ENCODE data around the gene GEN1. TPM values are rescaled to one million over a fixed set of nuclear protein-coding genes. Genes with fewer than 3 reads are reported as not detected.

Gene GEN1
- total RNA-seq, 1 donor from 2014 or later, result 19.6 TPM

DNA sequence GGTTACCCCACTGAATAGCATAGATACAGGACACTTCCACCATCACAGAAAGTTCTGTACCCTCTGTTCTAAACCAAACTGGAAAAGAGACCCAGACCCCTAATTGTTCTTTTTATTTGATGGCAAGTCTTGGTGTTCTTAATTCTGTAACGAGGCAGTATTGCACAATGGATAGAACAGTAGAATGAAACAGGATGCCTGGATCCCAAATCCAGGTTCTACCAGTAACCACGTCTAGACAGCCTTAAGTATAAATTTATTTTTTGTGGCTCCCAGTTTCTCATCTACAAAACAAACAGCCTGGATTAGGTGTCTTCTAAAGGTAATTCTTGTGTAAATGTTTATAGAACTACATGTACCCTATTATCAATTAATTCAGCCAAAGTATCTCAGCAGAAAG is 24.1 kb upstream of the GEN1 start:
- Mint-ChIP-seq H3K9me3 (no peaks in the 10 kb centered on the region), H3K4me1 (peaks cover 2% of the 10 kb centered on the region), H3K27ac (no peak overlapping the region), H3K36me3 (peaks cover 13% of the 10 kb centered on the region), H3K4me3 (no peak overlapping the region), H3K27me3 (ENCODE audit: low read depth) (no peaks in the 10 kb centered on the region)
- DNase-seq (ENCODE audit: low spot score in 2 of 2, unreplicated experiment in 2 of 2), result no peak
- TF ChIP-seq, protein P1, sequence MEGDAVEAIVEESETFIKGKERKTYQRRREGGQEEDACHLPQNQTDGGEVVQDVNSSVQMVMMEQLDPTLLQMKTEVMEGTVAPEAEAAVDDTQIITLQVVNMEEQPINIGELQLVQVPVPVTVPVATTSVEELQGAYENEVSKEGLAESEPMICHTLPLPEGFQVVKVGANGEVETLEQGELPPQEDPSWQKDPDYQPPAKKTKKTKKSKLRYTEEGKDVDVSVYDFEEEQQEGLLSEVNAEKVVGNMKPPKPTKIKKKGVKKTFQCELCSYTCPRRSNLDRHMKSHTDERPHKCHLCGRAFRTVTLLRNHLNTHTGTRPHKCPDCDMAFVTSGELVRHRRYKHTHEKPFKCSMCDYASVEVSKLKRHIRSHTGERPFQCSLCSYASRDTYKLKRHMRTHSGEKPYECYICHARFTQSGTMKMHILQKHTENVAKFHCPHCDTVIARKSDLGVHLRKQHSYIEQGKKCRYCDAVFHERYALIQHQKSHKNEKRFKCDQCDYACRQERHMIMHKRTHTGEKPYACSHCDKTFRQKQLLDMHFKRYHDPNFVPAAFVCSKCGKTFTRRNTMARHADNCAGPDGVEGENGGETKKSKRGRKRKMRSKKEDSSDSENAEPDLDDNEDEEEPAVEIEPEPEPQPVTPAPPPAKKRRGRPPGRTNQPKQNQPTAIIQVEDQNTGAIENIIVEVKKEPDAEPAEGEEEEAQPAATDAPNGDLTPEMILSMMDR (IDR thresholded peaks at IDR 0.05; ENCODE audit: unreplicated experiment), result no peak

DNA sequence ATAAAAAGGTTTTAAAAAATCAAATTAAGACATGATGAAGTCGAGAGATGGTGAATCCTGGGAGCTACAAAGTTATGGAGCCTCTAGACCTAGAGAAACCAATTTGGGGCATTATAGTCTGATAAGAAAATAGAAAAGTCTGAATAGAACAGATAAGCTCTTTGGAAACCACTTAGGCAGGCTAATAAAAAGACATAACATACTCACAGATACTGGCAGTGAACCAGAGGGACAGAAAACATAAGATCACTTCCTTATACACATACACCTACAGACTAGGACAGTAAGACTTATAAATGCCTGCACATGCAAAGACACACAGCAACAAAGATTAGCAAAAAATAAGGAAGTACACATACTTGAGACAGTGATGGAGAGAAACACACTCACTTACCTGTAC is 20.3 kb upstream of the GEN1 start:
- DNase-seq (ENCODE audit: low spot score in 2 of 2, unreplicated experiment in 2 of 2), result no peak
- Mint-ChIP-seq H3K9me3 (no peaks in the 10 kb centered on the region), H3K27ac (no peak overlapping the region), H3K4me1 (peaks cover 2% of the 10 kb centered on the region), H3K27me3 (ENCODE audit: low read depth) (no peaks in the 10 kb centered on the region), H3K36me3 (peaks cover 16% of the 10 kb centered on the region), H3K4me3 (no peak overlapping the region)
- TF ChIP-seq, protein P1 (IDR thresholded peaks at IDR 0.05; ENCODE audit: unreplicated experiment), result no peak

DNA sequence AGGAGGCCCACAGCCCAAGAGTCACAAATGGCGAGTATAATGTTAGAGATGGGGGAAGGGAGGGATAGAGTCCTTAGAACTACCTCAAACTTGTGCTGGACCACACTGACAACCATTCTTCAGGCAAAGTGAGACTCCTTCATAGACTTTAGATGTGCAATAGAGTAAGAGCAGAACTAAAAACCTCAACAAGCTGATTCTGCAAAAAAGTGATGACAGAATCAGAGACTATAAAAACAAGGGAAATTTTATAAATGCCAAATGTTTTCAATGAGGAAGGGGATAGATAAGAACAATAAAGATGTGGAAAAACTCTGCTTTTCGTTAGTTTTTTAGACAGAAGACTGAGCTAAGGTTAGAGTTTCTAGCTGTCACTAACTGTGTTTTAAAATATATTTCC is 18.1 kb upstream of the GEN1 start:
- Mint-ChIP-seq H3K4me1 (peaks cover 2% of the 10 kb centered on the region), H3K4me3 (no peak overlapping the region), H3K9me3 (no peaks in the 10 kb centered on the region), H3K27me3 (ENCODE audit: low read depth) (no peaks in the 10 kb centered on the region), H3K27ac (no peak overlapping the region), H3K36me3 (peaks cover 25% of the 10 kb centered on the region)
- DNase-seq (ENCODE audit: low spot score in 2 of 2, unreplicated experiment in 2 of 2), result no peak
- TF ChIP-seq, protein P1 (IDR thresholded peaks at IDR 0.05; ENCODE audit: unreplicated experiment), result no peak

DNA sequence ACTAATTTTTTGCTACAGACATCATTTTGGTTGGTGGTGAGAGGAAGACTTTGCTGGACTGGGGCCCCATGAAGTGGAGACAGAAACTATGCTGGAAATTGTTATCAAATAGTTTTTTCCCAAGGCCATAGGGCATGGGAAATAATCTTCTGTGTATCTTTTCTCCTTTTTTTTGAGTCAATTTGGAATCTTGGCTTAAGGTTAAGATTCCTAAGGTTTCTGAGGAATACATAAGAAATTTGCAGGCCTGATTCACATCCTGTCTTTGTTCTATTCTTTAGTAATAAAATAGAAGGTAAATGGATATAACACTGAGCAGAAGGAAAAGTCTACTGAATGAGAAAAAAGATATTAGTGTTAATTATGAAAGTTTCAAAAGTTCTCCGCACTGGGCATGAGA is 16.9 kb upstream of the GEN1 start:
- H3K4me1 Mint-ChIP-seq, result peaks cover 2% of the 10 kb centered on the region
- H3K9me3 Mint-ChIP-seq, result no peaks in the 10 kb centered on the region
- no peak overlapping the region for H3K4me3 Mint-ChIP-seq
- no peak for DNase-seq (ENCODE audit: low spot score in 2 of 2, unreplicated experiment in 2 of 2)
- TF ChIP-seq, protein P1 (IDR thresholded peaks at IDR 0.05; ENCODE audit: unreplicated experiment), result no peak
- H3K27me3 Mint-ChIP-seq (ENCODE audit: low read depth), result no peaks in the 10 kb centered on the region
- H3K27ac Mint-ChIP-seq, result no peak overlapping the region
- peaks cover 21% of the 10 kb centered on the region for H3K36me3 Mint-ChIP-seq

DNA sequence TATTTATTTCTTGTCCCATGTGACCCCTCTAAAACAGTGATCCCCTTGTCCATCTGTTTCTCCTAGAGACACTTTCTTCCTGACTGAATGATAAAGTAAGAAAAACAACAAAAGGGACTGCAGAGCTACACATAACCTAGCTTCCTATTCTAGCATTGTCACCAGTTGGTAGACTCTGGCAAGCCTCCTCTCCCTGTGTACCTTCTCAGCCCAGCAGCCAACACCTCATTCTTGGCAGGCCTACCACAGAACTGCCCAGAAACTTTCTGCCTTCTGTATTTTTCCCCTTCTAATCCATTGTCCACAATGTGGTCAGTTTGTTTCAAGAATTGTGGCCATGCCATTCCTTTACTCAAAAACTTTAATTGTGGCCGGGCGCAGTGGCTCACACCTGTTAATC is 13.7 kb upstream of the GEN1 start:
- Mint-ChIP-seq H3K4me1 (no peaks in the 10 kb centered on the region), H3K27me3 (ENCODE audit: low read depth) (no peaks in the 10 kb centered on the region), H3K4me3 (no peak overlapping the region), H3K9me3 (no peaks in the 10 kb centered on the region), H3K36me3 (peaks cover 24% of the 10 kb centered on the region), H3K27ac (no peak overlapping the region)
- TF ChIP-seq, protein P1 (IDR thresholded peaks at IDR 0.05; ENCODE audit: unreplicated experiment), result no peak
- no peak for DNase-seq (ENCODE audit: low spot score in 2 of 2, unreplicated experiment in 2 of 2)

Measured in mesothelial cell of epicardium (in vitro differentiated cells).